ENCODE results near the gene TSKU.

DNA sequence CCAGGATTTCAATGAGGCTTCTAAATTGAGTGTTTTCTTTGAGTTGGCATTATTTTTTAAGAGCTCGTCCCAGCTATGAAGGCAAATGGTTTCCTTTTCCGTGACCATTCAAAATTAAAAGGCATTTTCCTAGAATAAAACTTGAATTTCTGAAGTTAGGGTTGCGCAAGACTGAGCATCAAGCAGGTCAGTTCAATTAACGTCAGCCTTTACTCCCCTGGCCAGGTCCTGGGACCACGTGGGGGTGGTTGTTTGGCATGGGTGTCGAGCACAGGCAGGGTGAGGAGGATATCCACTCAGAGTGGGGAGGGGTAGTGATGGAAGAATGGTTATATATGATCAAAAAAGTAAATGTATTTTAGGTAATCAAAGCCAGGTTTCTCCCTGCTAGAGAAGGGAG, 43.4 kb upstream of the TSKU start:
- TF ChIP-seq POLR2A (IDR thresholded peaks at IDR 0.05) = no peak
- no peak for TF ChIP-seq POLR2AphosphoS5 (IDR thresholded peaks at IDR 0.05; ENCODE audit: insufficient read depth in 1 of 2, low read depth in 1 of 2)
